ENCODE results near the gene SIPA1L2. TPM values are rescaled to one million over a fixed set of nuclear protein-coding genes. Genes with fewer than 3 reads are reported as not detected.

The SIPA1L2 gene
- total RNA-seq, 1 experiment from 2014 or later, result 12.5 TPM

DNA sequence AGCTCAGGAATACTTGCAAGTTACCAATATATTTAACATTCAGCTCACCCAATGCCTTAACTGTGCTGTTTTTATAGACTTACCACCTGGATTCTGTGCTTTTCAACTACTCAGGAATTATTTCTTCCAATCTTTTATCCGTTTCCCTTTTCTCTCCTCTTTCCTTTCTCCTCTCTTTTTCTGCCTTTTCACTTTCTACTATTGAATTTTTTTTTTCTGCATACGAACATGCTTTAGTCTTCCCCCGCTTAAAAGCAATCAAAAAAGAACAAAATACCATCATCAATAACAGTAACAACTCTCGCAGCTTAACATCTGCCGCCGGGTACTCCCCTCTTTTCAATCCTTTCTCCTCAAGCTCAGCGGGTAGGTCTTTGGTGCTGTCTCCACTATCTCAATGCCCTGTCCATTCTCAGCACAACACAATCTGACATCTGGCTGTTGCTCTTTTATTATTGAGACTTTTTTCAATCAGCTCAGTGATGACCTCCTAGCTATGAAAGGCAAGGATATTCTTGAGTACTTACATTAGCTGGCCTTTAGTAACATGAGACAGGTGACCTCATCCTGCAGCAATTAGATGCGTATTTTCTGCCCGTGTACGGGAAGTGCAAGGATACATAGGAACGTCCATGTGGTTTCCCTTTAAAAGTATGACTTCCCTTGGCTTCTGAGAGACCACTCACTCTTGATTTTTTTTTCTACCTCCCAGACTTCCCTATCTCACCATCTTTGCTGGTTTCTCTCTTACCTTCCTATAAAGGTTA lies 40.2 kb upstream of the SIPA1L2 start:
- DNase-seq (ENCODE audit: low read depth, low spot score) (no peak), ATAC-seq (no peak)
- no peaks in the 10 kb centered on the region for H4K20me1 ChIP-seq (ENCODE audit: insufficient read depth)
- H3K4me3 ChIP-seq (replicated peaks in 1 of 2; ENCODE audit: low read depth in 1 of 2, low read length in 2 of 2), result no peak overlapping the region
- H3K9me3 ChIP-seq (ENCODE audit: control insufficient read depth in 1 of 2, insufficient read depth in 1 of 2, low read depth in 1 of 2, low read length in 2 of 2), result no peaks in the 10 kb centered on the region
- H2AFZ ChIP-seq (ENCODE audit: low read depth, low read length, poor library complexity, severe bottlenecking), result no peak overlapping the region
- ChIA-PET RAD21 (ENCODE audit: low non-redundant PET in 1 of 2, low total read pairs in 2 of 2, uncharacterized antibody in 2 of 2, unreplicated experiment in 2 of 2) (no interaction called here), POLR2A (no interaction called here), CTCF (no interaction called here)
- H3K27ac ChIP-seq (ENCODE audit: low read depth, low read length), result no peak overlapping the region
- H3K27me3 ChIP-seq (ENCODE audit: insufficient read depth, low read length), result no peaks in the 10 kb centered on the region
- no peaks in the 10 kb centered on the region for H3K36me3 ChIP-seq (ENCODE audit: control insufficient read depth in 1 of 2, insufficient read depth in 2 of 2, low read length in 2 of 2)
- no peaks in the 10 kb centered on the region for H3K79me2 ChIP-seq (ENCODE audit: insufficient read depth, low read length)
- H3K4me1 ChIP-seq (ENCODE audit: control insufficient read depth in 1 of 2, insufficient read depth in 2 of 2, low read length in 2 of 2), result no peaks in the 10 kb centered on the region
- no peak overlapping the region for H3K4me2 ChIP-seq (ENCODE audit: low read length)
- no peaks in the 10 kb centered on the region for H3K9me2 ChIP-seq (ENCODE audit: insufficient read depth)
- TF ChIP-seq, protein P1, sequence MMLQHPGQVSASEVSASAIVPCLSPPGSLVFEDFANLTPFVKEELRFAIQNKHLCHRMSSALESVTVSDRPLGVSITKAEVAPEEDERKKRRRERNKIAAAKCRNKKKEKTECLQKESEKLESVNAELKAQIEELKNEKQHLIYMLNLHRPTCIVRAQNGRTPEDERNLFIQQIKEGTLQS (IDR thresholded peaks at IDR 0.05), result no peak
- no peak for TF ChIP-seq TCF7L2 (IDR thresholded peaks at IDR 0.05; ENCODE audit: borderline replicate concordance, extremely low read depth, insufficient read depth, insufficient read length)
- TF ChIP-seq, protein P2, sequence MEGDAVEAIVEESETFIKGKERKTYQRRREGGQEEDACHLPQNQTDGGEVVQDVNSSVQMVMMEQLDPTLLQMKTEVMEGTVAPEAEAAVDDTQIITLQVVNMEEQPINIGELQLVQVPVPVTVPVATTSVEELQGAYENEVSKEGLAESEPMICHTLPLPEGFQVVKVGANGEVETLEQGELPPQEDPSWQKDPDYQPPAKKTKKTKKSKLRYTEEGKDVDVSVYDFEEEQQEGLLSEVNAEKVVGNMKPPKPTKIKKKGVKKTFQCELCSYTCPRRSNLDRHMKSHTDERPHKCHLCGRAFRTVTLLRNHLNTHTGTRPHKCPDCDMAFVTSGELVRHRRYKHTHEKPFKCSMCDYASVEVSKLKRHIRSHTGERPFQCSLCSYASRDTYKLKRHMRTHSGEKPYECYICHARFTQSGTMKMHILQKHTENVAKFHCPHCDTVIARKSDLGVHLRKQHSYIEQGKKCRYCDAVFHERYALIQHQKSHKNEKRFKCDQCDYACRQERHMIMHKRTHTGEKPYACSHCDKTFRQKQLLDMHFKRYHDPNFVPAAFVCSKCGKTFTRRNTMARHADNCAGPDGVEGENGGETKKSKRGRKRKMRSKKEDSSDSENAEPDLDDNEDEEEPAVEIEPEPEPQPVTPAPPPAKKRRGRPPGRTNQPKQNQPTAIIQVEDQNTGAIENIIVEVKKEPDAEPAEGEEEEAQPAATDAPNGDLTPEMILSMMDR (IDR thresholded peaks at IDR 0.05 in 2 of 3, conservative IDR thresholded peaks at IDR 0.05 in 1 of 3; ENCODE audit: borderline replicate concordance in 1 of 3, insufficient read depth in 1 of 3, low read depth in 2 of 3, low read length in 2 of 3), result no peak
- TF ChIP-seq MAX (IDR thresholded peaks at IDR 0.05), result no peak
- no peak for TF ChIP-seq EZH2 (IDR thresholded peaks at IDR 0.05)
- no peak for TF ChIP-seq ZBTB33 (IDR thresholded peaks at IDR 0.05; ENCODE audit: extremely low read depth, insufficient replicate concordance, low read length)
- no peak for TF ChIP-seq JUND (IDR thresholded peaks at IDR 0.05)
- no peak for TF ChIP-seq POLR2A (IDR thresholded peaks at IDR 0.05; ENCODE audit: borderline replicate concordance, extremely low read depth, insufficient read depth, insufficient read length)
- TF ChIP-seq EGR1 (IDR thresholded peaks at IDR 0.05; ENCODE audit: low read depth), result no peak
- no peak for TF ChIP-seq FOSL1 (IDR thresholded peaks at IDR 0.05; ENCODE audit: low read depth)
- TF ChIP-seq ZFX (IDR thresholded peaks at IDR 0.05), result no peak
- no peak for TF ChIP-seq POLR2AphosphoS5 (IDR thresholded peaks at IDR 0.05; ENCODE audit: low read depth, low read length)
- TF ChIP-seq ELF1 (IDR thresholded peaks at IDR 0.05; ENCODE audit: borderline replicate concordance, low read depth), result no peak
- TF ChIP-seq EZH2phosphoT487 (IDR thresholded peaks at IDR 0.05; ENCODE audit: borderline replicate concordance), result no peak
- no peak for TF ChIP-seq CBX3 (IDR thresholded peaks at IDR 0.05; ENCODE audit: low read depth)
- no peak for TF ChIP-seq SRF (IDR thresholded peaks at IDR 0.05; ENCODE audit: low read depth)
- no peak for TF ChIP-seq CEBPB (IDR thresholded peaks at IDR 0.05; ENCODE audit: low read depth)
- TF ChIP-seq RAD21 (IDR thresholded peaks at IDR 0.05; ENCODE audit: low read depth), result no peak
- TF ChIP-seq, protein P3, sequence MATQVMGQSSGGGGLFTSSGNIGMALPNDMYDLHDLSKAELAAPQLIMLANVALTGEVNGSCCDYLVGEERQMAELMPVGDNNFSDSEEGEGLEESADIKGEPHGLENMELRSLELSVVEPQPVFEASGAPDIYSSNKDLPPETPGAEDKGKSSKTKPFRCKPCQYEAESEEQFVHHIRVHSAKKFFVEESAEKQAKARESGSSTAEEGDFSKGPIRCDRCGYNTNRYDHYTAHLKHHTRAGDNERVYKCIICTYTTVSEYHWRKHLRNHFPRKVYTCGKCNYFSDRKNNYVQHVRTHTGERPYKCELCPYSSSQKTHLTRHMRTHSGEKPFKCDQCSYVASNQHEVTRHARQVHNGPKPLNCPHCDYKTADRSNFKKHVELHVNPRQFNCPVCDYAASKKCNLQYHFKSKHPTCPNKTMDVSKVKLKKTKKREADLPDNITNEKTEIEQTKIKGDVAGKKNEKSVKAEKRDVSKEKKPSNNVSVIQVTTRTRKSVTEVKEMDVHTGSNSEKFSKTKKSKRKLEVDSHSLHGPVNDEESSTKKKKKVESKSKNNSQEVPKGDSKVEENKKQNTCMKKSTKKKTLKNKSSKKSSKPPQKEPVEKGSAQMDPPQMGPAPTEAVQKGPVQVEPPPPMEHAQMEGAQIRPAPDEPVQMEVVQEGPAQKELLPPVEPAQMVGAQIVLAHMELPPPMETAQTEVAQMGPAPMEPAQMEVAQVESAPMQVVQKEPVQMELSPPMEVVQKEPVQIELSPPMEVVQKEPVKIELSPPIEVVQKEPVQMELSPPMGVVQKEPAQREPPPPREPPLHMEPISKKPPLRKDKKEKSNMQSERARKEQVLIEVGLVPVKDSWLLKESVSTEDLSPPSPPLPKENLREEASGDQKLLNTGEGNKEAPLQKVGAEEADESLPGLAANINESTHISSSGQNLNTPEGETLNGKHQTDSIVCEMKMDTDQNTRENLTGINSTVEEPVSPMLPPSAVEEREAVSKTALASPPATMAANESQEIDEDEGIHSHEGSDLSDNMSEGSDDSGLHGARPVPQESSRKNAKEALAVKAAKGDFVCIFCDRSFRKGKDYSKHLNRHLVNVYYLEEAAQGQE (IDR thresholded peaks at IDR 0.05; ENCODE audit: low read depth), result no peak
- BruUV-seq (replicated peaks), result no TSS peak
- H3K9ac ChIP-seq (ENCODE audit: low read length), result no peak overlapping the region
- intact Hi-C loops (cut with micrococcal nuclease), result no loop called here

All from HCT116 (cell line).